Stimulated activated CD4-positive, alpha-beta T cell treated with anti-CD3 and anti-CD28 coated beads, Interleukin-4, amount 100 ng/mL, for 4 hours (primary cell): ENCODE data around the gene IDI2.

Experiments
- DNase-seq, 2 experiments: peaks; one replicate each; pipeline ENCODE4 v3.0.0-alpha.2; 2020

The IDI2 gene

DNA sequence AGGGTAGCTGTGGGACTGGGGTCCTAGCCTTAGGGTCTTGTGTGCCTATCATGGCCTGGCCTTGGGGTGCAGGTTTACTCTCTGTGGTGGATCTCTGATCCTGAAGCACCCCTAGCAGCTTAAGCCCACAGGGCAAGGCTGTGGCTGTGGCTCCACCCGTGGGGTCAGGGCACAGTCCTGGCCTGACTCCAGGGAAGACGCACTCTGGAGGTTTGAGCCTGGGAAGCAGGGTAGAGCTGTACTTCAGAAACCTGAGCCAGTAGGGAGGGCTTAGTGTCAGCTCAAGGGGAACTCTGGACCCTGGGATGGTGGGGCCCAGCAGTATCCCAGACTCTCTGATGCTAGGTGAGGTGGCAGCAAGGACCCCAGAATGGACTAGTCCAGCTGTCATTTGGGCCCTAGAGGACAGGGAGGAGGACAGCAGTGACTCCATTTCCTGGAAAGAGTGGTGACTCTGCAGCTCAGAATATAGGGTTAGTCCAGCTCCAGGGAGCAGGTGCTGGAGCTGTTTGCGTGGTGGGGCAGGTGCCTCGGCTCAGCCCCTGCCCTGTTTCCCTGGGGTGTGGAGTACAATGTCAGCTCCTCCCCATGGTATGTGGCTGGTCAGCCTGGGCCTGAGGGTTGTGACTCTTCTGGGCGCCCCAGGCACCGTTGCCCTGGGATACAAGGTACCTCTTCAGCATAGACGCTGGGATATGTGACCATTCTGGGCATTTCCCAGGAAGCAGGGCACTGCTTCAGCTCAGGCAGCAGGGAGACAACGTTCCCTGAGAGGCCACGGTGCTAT, 21.6 kb downstream of the IDI2 start:
- no peak for DNase-seq

DNA sequence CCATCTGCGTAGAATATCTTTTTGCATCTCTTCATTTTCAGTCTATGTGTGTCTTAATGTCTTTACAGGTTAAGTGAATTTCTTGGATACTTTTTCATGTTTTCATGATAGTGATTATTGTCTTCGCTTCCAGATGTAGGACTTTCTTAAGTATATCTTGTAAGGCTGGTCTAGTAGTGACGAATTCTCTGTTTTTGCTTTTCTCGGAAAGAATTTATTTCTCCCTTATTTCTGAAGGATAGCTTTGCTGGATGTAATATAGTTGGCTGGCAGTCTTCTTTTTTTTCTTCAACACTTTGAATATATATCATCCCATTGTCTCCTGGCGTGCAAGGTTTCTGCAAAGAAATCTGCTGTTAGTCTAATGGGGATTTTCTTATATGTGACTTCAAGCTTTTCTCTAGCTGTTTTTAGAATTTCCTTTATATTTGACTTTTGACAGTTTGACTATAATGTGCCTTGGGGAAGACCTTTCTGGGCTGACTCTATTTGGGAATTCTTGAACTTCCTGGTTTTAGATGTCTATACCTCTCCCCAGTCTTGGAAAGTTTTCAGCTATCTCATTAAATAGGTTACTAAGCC, 23.1 kb downstream of the IDI2 start:
- DNase-seq = no peak

DNA sequence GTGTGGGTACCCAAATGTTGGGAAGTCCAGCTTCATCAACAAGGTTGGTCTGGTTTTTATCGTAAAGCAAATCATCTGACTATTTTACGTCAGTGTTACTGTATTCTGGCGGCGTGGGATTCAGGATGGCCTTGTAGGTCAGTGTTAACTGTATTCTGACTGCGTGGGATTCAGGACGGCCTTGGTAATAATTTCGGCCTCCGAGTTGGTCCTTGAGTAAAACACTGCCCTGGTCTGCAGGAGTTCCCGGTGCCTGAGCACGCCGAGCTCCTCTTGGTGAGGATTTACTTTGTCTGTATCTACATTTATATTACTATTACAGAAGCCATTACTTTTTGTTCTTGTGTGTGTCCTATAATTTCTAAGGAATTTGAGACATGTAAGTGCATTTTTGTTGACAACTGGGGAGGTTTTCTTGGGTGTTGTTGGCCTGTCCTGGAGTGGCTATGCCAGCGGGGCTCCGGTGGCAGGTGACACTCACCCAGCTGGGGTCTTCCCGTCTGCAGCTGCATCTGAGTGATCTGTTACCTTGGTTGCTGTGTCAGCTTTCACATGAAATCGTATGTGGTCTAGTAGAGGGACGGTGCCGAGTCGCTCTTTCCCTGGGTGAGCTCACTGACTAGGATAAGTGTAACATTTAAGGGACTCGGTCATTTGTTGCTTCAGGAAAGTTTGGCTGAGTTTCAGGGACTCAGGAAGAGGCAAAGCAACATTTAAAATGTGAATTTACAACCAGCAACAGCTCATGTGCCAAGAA, 28.2 kb downstream of the IDI2 start:
- DNase-seq = no peak

DNA sequence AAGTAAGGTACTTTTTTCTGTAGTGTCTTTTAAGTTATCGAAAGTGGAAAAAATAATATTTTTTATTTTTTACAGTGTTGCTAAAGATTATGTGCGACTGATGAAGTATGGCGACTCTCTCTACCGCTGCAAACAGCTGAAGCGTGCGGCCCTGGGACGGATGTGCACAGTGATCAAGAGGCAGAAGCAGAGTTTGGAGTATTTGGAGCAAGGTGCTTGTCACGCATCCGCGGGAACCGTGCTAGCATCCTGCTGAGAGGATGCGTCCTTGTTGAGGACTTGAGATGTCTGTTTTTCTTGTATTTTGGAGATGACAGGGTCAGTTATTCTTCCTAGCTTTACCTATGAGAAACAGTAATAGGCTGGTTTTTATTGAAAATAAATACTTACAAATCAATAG, 29.6 kb downstream of the IDI2 start:
- no peak for DNase-seq

DNA sequence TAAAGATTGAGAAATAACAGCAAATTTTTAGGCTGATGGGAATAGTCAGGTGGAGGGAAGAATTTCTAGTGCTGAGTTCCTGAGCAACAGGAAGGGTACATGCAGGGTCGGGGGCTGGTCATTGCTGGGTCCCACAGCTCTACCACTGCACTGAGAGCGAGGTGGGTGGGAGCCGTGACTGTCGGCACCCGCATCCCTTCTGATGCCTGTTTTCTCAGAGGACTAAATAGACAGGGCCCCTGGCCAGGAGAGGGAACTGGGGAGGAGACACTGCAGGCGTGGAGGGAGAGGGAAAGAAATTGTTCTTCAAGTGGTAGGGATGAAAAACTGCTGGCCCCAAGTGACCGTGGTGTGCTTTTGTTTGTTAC, 30.1 kb downstream of the IDI2 start:
- DNase-seq = no peak

DNA sequence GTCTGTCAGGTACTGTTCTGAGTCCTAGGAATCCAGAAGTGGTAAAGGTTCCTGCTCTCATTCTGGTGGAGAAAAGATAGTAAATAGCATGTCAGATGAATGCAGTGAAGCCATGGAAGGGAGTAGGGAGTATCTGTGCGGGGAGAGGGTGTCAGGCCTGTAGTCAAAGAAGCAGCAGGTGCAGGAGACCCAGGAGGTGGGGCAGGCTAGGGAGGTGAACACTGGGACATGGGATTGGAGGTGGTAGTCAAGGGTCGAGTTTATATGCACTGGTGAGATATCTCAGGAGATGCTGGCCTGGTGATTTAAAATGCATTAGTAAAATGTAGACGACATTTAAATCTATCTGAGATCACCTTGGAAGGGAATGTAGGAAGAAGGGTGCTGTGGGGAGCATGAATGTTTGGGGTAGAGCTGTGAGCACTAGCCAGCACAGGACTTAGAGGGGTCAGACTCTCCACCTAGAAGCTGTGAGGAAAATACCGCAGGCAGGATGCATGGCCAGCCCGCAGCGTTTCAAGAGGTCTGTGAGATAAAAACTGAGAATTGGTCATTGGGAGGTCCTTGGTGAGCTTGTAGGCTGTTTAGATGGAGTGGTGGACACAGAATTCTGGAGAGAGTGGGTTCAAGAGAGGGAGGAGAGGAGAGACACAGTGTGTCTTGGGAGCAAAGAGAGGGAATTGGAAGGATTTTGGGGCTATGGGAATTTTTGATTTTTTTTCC, 30.7 kb downstream of the IDI2 start:
- no peak for DNase-seq

DNA sequence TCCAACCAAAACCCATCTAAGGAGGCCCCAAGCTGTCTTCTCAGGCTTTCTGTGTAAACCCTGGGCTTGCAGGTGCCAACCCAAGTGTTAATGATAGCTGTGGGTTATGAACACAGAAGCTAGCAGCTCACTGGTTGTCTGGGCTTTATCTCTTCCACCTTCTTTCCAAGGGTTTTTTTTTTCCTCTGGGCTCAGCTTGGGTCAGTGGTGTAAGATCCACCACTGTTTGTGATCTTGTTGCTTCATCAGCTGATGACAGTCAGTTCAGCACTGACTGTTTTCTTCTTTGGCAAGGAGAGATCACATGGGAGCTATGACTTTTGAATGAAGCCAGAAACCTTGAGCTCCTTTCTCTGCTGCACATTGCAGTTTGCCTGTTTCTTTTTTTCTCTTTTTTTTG, 32.8 kb downstream of the IDI2 start:
- no peak for DNase-seq

DNA sequence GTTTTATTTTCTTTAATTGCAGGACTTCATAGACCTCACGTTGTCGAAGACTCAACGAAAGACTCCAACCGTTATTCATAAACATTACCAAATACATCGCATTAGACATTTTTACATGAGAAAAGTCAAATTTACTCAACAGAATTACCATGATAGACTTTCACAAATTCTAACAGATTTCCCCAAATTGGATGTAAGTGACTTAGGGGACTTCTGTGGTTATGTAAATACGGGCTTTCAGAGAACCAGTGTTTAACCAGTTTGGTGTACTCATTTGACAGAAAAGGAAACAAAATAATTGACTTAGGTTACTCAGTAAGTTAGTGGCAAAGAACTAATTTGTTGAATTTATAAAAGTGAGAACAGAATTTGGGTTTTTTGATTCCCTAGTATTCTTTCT, 33.2 kb downstream of the IDI2 start:
- DNase-seq = no peak

DNA sequence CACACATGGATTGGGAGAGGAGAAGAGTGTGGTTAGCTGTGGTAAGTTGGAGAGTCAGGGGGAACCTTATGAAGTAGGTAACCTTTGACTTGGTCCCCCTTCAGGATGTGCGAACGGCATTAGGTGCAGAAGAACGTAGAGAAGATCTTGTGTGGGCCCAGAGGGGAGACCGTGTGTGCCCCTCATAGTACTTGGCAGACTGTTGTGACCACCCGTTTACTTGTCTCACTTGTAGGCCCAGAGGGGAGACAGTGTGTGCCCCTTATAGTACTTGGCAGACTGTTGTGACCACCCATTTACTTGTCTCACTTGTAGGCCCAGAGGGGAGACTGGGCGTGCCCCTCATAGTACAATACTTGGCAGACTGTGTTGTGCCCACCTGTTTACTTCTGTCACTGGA, 34.9 kb downstream of the IDI2 start:
- DNase-seq = no peak

DNA sequence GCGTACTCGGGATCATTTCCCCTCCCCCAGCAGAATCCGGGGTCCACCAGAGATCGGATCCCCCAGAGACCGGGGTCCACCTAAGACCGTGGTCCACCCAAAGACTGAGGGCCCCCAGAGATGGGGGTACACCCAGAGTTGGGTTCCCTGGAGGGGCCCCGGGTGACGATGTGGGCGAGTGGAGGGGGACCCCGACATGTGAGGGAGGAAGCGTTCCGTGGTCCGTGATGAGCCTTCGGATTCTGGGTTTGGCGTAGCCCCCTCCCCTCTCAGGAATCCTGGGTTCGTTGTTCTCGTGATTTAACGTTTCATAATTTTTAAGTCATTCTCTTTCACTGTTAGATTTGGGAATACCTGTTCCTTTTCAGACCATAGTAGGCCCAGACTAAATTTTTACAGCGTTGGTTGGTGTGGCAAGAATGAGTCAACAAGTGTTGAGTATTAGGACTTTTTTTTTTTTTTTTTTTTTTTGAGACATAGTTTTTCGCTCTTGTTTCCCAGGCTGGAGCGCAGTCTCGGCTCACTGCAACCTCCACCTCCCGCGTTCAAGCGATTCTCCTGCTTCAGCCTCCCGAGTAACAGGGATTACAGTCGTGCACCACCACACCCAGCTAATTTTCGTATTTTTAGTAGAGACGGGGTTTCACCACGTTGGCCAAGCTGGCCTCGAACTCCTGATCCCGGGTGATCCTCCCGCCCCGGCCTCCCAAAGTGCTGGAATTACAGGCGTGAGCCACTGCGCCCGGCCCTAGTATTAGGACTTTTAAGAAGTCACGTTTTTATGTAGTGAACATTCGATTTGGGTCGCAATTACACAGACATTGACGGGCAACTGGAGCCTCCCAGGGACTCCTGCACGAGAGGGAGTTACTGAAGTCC, 36.8 kb downstream of the IDI2 start:
- DNase-seq = peak in 1 of 2 experiments; percentile 57

DNA sequence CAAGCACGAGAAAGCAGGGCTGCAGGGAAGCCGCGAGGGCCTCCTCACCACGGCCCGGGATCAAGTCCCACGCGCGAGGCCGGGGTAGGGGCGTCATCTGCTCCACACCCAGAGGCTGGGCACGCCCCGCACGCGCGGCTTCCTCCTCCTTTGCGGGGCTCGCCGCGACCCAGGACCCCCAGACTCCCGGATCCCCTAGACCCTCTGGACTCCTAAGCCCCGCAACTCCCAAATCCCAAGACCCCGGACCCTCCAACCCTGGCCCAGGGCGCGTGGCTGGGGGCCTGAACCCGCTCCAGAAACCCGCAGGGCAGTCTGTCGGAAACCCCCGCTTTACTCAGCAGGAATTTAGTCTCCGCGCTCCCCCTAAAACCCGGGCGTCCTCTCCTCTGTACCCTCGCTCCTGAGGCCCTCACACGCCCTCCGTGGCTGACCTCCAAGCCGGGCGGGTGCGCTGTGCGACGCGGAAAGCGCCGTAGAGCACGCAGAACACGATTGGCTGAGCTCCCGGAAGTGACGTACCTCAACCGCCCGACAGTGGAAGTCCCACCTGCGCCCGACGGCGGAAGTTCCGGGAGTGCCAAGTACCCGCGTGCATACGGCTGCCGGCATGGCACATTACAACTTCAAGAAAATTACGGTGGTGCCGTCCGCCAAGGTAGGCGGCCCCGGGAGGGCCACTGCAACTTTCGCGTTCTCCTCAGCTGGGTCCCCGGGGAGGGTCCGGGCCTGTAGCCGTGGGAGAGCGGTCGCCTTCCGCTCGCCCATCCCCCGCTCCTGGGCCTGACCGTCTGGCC, 37.6 kb downstream of the IDI2 start, which contains the start of gene GTPBP4:
GTPBP4 (plus strand) TSS at position 565 of the 797 bp plus-strand sequence; CDS start at position 611, 46 bp downstream.
- peak; percentile 92 to 98 for DNase-seq

DNA sequence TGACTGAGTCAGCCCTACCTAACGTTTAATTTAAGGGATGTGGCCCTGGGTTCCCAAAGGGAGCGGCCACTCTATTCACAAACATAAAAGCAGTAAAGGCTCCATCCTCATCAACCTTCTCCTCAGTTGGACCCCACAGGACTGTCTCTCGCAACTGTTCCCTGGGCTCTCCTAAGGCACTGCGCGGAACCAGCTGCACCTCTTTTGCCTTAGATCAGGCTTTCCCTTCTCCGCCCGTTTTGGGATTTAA, 38.1 kb downstream of the IDI2 start:
- DNase-seq = no peak

DNA sequence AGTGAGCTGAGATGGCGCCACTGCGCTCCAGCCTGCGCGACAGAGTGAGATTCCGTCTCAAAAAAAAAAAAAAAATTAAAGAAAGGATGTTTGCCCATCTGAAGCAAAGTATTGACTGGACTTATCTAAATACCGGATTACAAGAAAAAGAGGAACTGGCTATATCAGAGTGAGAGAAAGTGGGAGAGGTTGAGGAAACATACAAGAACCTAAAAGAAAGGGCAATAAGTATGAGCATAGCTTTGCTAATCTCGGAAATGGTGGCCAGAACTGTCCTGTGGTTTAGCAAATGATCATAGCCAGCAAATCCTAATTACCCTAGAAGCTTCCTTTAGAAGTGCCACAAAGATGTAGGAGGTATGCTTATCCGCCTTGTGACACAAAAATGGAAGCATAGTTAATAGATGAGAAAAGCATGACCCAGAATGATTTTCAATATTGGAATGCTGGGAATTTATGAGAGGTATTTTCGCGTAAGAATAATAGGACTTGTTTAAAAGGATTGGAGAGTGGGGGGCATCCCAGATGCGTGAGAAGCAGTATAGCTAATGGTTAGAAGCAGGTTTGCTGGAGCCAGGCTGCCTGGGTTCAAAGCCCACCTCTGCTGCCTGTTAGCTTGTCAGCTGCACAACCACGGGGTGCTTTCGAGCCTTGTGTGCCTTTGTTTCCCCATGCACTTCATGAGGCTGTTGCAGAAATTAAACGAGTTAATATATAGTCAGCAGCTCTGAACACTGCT, 38.6 kb downstream of the IDI2 start:
- DNase-seq = no peak

DNA sequence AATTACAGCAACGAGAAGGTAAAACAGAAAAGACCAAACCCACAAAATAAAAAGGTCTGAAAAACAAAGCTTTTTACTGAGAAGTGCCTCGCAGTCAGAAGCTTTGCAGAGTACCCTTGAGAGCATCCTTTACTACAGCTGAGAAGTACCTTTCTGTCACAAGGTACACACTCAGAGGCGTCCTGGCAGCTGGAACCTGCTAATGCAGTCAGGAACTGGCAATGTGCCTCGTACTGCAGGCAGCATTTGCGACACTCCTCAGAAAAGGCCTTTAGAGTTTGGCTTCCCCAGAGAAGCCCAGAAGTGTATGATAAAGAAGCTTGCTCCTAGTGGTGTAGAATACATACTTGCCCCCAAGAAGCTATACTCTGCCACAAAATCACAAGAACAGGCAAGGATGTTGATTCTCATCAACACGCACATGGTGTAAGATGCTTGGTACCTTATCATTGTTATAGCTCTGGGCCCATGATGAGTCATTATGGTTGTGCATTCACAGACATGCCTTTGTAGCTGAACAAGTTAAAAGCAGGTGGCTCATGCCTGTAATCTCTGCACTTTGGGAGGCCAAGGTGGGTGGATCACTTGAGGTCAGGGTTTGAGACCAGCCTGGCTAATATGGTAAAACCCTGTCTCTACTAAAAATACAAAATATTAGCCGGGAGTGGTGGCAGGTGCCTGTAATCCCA, 39.4 kb downstream of the IDI2 start:
- DNase-seq = peak in 1 of 2 experiments; percentile 17

DNA sequence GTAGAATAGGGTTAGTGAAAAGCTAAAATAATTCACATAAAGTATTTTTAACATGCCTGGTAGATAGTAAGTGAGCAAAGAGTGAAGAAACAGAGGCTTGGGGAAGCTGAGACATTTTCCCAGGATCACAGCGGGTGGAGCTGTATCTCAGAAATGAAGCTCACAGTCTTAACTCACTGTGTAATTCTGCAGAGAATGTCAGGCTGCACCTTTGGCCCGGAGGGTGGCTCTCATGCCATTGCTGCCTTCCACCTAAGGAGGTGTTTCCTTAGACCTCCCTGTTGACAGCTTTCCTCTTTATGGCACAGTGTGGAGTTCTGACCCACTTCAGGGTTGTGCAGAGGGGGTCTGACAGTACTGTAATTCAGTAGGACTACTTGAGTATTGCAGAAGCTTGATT, 40.3 kb downstream of the IDI2 start:
- DNase-seq = no peak

DNA sequence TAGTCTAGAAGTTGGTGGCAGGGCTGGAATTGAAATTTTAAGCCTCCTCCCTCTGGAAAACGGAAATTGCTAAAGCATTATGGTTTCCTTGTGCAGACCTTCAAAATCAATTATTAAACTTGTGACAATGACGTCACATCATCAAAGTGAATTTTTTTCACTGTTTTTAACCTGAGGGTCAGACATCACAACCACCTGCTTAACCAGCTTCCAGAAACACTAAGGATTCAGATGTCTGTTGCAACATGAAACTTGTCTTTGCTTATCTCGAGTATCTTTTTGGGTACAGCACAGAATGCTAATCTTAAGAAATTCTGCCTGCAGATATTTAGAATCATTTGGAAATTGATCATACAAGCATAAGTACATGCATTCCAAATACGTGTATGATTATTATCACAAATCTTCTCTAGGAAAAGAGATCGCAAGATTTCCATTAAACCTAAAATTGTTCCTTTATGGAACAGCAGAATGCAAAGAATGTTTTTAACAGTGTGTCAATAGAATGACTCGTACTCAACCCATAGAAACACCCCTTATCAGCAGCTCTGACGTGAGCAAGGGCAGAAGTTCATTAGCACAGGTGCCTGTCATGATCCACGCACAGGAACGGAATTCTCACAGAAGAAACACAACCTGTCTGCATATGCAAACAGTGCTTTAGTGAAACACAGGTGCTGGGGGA, 41.5 kb downstream of the IDI2 start:
- DNase-seq = no peak

DNA sequence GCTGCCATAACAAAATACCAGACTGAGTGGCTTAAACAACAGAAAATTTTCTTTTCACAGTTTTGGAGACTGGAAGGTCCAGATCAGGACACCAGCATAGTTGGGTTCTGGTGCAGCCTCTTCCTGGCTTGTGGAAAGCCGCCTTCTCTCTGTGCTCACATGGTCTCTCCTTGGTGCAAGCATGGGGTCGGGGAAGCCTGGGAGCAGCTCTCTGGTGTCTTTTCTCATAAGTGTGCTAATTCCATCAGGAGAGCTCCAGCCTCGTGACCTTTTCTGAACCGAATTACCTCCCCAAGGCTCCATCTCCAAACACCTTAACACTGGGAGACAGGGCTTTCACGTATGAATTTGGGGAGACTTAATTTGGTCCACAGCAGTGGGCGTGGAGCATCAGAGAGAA, 42.3 kb downstream of the IDI2 start:
- no peak for DNase-seq

DNA sequence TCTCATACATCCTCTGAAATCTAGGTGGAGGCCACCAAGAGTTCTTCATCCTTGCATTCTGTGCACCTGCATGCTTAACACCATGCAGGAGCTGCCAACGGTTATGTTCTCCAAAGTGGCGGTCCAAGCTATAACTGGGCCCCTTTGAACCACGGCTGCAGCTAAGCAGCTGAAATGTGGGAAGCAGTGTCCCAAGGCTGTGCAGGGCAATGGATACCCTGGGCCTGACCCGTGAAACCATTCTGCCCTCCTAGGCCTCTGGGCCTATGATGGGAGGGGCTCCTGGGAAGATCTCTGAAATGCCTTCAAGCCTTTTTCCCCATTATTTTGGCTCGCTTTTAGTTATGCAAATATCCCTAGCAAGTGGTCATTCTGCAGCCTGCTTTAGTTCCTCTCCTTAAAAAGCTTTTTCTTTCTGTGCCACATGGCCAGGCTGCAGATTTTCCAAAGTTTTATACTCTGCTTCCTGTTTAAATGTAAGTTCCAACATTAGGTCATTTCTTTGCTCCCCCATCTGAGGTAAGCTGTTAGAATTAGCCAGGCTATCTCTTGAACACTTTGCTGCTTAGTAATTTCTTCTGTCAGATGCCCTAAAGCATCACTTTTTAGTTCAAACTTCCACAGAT, 45.1 kb downstream of the IDI2 start:
- no peak for DNase-seq

DNA sequence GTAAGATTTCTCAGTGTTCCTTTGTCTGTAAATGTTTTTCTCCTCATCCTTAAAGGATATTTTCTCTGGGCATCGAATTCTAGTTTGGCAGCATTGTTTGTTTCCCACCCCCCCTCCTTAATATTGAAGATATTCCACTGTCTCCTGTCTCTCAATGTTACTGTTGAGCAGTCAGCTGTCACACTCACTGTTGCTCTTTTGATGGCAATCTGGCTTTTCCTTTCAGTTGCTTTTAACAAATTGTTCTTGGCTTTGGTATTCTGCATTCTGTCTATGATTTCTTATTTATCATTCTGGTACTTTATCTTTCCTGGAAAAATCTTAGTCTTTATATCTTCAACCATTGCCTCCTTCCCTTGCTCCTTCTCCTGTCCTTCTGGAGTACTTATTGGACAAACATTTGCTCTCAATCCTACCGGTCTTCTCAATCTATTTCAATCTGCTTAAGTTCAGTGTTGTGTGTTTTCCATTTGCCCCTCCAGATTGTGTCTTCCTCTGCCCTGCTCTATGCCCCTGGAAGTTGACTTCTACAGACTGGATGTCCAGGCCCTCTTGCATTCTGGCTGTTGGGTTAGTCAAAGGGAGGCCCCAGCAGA, 46.7 kb downstream of the IDI2 start:
- no peak for DNase-seq
